ENCODE results near the gene RIPOR1.

Gene RIPOR1

DNA sequence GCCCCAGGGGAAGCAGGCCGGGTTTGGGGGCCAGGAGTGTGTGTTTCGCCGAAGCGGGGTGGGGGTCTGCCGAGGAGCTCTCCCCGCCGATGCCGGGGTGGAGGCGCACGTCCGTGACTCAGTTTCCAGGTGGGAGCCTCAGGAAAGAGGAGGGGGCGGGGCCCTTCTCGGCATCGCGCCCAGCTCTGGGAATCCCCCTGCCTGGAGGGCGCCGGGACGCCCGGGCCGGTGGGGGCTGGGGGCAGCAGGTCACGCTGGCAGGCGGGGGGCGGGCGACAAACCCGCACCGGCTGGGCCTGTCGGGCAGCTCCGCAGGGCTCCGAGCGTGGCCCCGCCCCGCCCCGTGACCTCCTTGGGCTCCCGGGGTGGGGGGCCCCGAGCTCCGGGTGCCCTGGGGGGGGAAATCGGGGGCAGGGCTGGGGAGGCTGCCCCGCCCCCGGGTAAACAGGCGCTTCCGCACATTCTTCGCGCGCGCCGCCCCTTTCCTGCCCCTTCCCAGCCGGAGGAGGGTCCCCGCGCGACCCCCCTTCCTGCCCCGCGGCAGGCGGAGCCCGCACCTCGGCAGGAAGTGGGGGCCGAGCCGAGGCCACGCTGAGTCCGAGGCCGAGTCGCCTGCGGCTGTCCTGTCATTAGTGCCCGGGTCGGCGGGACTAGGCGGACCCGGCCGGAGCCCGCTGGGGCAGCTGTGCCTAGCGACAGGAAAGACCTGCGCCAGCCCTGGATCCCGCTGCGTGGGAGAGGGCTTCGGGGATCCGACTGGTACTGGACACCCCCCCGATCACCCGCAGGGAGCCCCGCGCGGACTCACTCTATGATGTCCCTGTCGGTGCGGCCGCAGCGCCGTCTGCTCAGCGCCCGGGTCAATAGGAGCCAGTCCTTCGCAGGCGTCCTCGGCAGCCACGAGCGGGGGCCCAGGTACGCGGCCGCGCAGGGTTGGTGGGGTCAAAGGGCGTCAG lies 9.3 kb downstream of the RIPOR1 start:
- in situ Hi-C loops (cut with HindIII; ENCODE audit: low sequenced_read_pairs), result no loop called here

- in situ Hi-C loops (cut with HindIII; ENCODE audit: low sequenced_read_pairs), result no loop called here
These were observed 10.1 kb downstream of the RIPOR1 start for GRCh38 chr16:67538666-67539101.

- in situ Hi-C loops (cut with HindIII; ENCODE audit: low sequenced_read_pairs), result no loop called here
These were observed 10.6 kb downstream of the RIPOR1 start for GRCh38 chr16:67539271-67539670.

- in situ Hi-C loops (cut with HindIII; ENCODE audit: low sequenced_read_pairs), result no loop called here
These were observed 11.3 kb downstream of the RIPOR1 start for GRCh38 chr16:67539691-67540635.

- in situ Hi-C loops (cut with HindIII; ENCODE audit: low sequenced_read_pairs), result no loop called here
These were observed 12.1 kb downstream of the RIPOR1 start for GRCh38 chr16:67540756-67541155.

DNA sequence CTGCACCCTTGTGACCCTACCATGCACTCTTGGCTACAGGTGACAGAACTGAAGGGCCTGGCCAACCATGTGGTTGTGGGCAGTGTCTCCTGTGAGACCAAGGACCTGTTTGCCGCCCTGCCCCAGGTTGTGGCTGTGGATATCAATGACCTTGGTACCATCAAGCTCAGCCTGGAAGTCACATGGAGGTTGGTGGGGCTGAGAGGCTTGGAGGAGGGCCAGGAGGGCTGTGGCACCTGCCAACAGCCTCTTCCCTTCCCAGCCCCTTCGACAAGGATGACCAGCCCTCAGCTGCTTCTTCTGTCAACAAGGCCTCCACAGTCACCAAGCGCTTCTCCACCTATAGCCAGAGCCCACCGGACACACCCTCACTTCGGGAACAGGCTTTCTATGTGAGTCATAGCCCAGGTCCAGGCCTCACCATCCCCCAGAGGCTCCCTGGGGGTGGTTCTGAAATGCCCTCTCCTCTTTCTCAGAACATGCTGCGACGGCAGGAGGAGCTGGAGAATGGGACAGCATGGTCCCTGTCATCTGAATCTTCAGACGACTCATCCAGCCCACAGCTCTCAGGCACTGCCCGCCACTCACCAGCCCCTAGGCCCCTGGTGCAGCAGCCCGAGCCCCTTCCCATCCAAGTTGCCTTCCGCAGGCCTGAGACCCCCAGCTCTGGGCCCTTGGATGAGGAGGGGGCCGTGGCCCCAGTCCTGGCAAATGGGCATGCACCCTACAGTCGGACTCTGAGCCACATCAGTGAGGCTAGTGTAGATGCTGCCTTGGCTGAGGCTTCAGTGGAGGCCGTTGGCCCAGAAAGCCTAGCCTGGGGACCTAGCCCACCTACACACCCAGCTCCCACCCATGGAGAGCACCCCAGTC lies 13.0 kb downstream of the RIPOR1 start:
- in situ Hi-C loops (cut with HindIII; ENCODE audit: low sequenced_read_pairs), result no loop called here

DNA sequence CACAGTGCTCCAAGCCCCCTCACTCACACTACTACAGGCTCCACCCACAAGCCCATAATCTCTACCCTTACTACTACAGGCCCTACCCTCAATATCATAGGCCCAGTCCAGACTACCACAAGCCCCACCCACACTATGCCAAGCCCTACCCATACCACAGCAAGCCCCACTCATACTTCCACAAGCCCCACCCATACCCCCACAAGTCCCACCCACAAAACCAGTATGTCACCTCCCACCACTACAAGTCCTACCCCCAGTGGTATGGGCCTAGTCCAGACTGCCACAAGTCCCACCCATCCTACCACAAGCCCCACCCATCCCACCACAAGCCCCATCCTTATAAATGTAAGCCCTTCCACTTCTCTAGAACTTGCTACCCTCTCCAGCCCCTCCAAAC lies 13.8 kb downstream of the RIPOR1 start:
- in situ Hi-C loops (cut with HindIII; ENCODE audit: low sequenced_read_pairs), result no loop called here

GRCh38 chr16:67543036-67543435 lies 14.4 kb downstream of the RIPOR1 start:
- in situ Hi-C loops (cut with HindIII; ENCODE audit: low sequenced_read_pairs), result no loop called here

DNA sequence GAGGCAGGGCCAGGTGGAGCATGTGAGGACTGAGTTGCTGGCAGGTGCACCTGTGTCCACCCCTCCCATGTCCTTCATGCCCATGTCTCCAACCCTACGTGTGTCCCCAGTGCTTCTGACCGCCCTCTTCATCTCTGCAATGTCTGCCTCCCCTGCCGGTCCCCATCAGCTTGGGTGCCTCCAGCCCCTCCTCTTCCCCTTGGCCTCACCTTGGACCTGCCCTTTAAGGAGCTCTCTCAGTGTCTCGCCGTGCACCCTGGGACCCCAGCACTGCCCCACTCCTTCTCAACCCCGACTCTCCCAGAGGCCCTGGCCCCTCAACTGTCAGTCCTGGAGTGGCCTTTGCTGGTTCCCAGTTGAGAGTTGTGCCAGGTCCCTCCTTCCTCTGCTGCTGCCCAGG lies 15.0 kb downstream of the RIPOR1 start:
- in situ Hi-C loops (cut with HindIII; ENCODE audit: low sequenced_read_pairs), result no loop called here

GRCh38 chr16:67544329-67544841 lies 15.8 kb downstream of the RIPOR1 start:
- in situ Hi-C loops (cut with HindIII; ENCODE audit: low sequenced_read_pairs), result no loop called here

GRCh38 chr16:67544844-67545664 lies 16.4 kb downstream of the RIPOR1 start:
- in situ Hi-C loops (cut with HindIII; ENCODE audit: low sequenced_read_pairs), result no loop called here

GRCh38 chr16:67545665-67546024 lies 17.0 kb downstream of the RIPOR1 start:
- in situ Hi-C loops (cut with HindIII; ENCODE audit: low sequenced_read_pairs), result no loop called here

GRCh38 chr16:67546091-67546501 lies 17.5 kb downstream of the RIPOR1 start:
- in situ Hi-C loops (cut with HindIII; ENCODE audit: low sequenced_read_pairs), result no loop called here

DNA sequence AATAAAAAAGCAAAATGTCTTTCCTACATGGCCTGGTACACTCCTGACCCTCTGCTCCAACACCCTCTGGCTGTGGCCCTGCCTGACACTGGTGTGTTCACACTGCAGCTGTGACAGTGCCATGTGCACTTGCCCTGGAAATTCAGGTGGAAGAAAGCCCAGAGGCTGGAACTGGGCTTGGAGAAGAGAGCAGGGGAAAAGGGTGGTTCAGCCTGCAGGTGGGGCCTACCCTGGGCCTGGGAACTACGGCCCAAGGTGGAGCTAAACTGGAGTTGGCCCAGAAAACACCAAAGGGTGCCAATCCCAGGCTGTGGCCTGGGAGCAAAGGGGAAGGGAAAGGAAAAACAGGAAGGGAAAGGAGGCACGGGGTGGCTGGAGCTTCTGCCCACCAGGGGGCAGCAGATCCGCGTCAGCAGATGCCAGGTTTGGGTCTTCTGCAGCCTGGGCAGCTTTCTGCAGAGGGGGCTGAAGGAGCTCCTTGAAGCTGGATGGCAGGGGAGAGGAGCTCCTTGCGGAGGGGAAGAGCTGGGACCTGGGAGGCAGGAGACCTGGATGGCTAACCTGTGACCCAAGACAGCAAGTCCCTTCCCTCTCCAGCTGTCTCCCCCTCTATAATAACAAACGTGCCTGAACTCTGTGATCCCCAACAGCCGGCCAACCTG lies 18.3 kb downstream of the RIPOR1 start:
- in situ Hi-C loops (cut with HindIII; ENCODE audit: low sequenced_read_pairs), result no loop called here

DNA sequence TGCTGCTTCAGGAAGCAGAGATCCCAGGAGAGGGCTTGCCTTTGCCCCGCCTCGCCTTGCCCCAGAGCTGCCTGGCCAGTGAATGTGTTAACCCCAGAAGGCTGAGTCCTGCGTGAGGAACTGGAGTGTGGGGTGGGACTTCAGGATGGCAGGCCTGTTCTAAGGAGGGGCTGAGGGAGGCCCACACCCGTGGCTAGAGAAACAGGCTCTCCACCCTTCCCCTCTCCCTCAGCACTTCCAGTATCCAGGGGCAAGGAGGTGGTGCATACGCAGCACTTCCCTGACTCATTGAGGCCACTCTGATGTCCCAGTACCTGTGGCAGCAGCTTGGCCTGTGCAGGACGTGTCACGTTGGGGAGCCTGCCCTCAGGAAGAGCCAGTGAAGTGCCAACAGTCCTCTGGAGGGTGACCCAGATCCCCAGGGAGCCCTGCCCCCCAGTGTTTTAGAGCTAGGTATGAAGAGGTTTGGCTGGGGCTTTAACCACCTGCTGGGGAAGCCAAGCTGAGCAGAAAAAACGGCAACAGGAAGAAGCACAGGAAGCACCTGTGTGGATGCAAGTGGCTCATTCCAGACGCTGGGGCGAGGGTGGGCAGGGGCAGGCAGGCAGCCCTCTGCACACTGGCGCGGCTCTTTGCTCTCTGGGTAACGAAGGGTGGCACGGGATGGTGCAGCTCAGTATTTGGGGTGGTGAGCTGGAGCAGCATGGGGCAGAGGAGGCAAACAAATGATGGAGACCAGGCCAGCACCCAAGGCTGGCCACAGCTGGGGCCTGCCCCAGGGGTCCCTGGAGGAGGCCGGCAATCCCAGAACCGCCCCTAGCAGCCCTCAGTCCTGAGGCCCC lies 19.0 kb downstream of the RIPOR1 start:
- in situ Hi-C loops (cut with HindIII; ENCODE audit: low sequenced_read_pairs), result no loop called here

- in situ Hi-C loops (cut with HindIII; ENCODE audit: low sequenced_read_pairs), result no loop called here
These were observed 19.9 kb downstream of the RIPOR1 start for GRCh38 chr16:67548265-67549126.

DNA sequence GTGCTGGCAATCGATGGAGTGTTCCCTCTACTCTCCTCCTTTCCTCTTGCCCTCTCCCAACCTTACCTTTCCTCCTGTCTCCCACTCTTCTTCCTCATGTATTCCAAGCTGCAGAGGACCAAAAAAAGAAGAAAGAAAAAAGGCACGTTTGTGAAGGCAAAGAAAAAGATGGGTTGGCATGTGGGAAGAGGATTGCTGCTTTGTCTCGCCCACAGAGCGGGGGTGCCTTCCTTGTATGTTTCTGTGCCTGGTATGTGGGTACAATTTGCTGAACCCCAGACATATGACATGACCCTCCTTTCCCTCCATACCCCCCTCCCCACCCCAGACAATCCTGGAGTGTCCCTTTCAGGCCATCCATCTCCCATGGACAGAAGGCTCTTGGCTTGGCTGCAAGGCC lies 20.6 kb downstream of the RIPOR1 start:
- in situ Hi-C loops (cut with HindIII; ENCODE audit: low sequenced_read_pairs), result no loop called here

Measured in endothelial cell of hepatic sinusoid (primary cell).